Motor neuron (in vitro differentiated cells): ENCODE results near the gene TNNT1. TPM values are rescaled to one million over a fixed set of nuclear protein-coding genes. Genes with fewer than 3 reads are reported as not detected.
"Not testable (repeated sequence)": the region's sequence is repeated elsewhere in the genome, so short reads cannot be mapped to it uniquely, and the experiment has no call there.

Source experiments
- ATAC-seq, 8 experiments: fragments of 200-7000 bp; cut with Tn5 transposase; replicated peaks in 6 of 8; 2 replicates each; pipeline ENCODE4 v1.8.0; 2021; ENCODE audit warnings: mild to moderate bottlenecking in 8 of 8, moderate library complexity in 8 of 8
- H3K27ac ChIP-seq, 2 donors: fragments of 250-450 bp; sonication (Bioruptor Pico); 2 replicates each; pipeline ENCODE4 v1.9.0; 2021; ENCODE audit warnings: antibody characterized with exemption in 2 of 2, mild to moderate bottlenecking in 2 of 2, moderate library complexity in 1 of 2
- H3K4me1 ChIP-seq, 2 donors: fragments of 250-450 bp; sonication (Bioruptor Pico); replicated peaks in 1 of 2; 2 replicates each; pipeline ENCODE4 v1.6.1; 2021; ENCODE audit warnings: antibody characterized with exemption in 2 of 2, mild to moderate bottlenecking in 2 of 2, moderate library complexity in 1 of 2
- H3K4me3 ChIP-seq, 5 donors: fragments of 250-450 bp; sonication (Bioruptor Pico); 2 replicates each; pipeline ENCODE4 v1.9.0; 2021; ENCODE audit warnings: antibody characterized with exemption in 5 of 5, mild to moderate bottlenecking in 5 of 5, moderate library complexity in 4 of 5
- WGBS, 10 experiments: fragments of 450-650 bp; shearing (Covaris generic); methylation state at CpG; one replicate each; pipeline ENCODE4 v1.0.0; 2022; 5-methylcytosine and 5-hydroxymethylcytosine counted together
- in situ Hi-C, 9 experiments: fragments of 400-800 bp; cut with MboI; loops; one replicate each; pipeline ENCODE4 v1.15.0; 2021; ENCODE audit warnings: low sequenced_read_pairs in 9 of 9, low pct_unique_long_range_greater_than_20kb in 2 of 9; ENCODE audit not compliant: unreplicated experiment in 9 of 9
- total RNA-seq, 8 experiments: library from RNA; unstranded; fragments of 300-600 nt; gene quantifications; 2 replicates each; pipeline versions ENCODE4 v1.2.3 to v1.2.4, GENCODE V29; 2022

TNNT1 gene
- total RNA-seq, 8 experiments from 2014 or later = 1.2 to 36.8 (median 3.9) TPM

GRCh38 chr19:55161571-55162322 is 12.7 kb upstream of the TNNT1 start:
- 30 to 54% (median 48%) methylated on average over 4 to 13 of the region's 61 CpGs; no CpG with 5 or more reads in 5 of the 10 experiments for WGBS, 10 experiments
- Histone ChIP-seq H3K4me1 (peaks cover 0 to 9% of the 10 kb centered on the region in 2 donors), H3K4me3 (no peak overlapping the region), H3K27ac (no peak overlapping the region)
- in situ Hi-C loops = no loop called here
- ATAC-seq = no peak

DNA sequence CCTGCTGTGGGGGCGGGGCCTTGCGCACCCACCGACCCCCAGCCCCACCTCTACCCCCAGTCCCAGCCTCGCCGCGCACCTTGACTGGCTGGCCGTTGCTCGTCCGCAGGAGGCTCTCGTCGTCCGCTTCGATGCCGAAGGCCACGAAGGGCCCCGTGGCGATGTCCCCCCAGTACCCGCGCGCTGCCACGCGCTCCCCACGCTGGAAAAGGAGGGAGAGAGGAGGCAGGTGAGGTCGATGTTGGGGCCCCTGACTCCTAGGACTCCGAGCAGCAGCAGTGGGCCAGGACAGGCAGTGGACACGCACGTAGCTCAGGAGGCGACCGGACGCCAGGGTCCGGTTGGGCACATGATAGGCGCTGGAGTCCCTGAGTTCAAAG is 12.0 kb upstream of the TNNT1 start:
- Histone ChIP-seq H3K4me1 (peaks cover 0 to 9% of the 10 kb centered on the region in 2 donors), H3K27ac (no peak overlapping the region), H3K4me3 (no peak overlapping the region)
- no peak for ATAC-seq
- WGBS, 10 experiments = no CpG with 5 or more reads among the region's 32 CpGs
- in situ Hi-C loops = no loop called here

GRCh38 chr19:55160128-55160985 is 11.4 kb upstream of the TNNT1 start:
- H3K4me1 ChIP-seq = peaks cover 0 to 9% of the 10 kb centered on the region in 2 donors
- in situ Hi-C loops = no loop called here
- 0 to 100% (median 86%) methylated on average over 1 to 2 of the region's 33 CpGs; no CpG with 5 or more reads in 3 of the 10 experiments for WGBS, 10 experiments
- no peak overlapping the region for H3K4me3 ChIP-seq
- ATAC-seq = peak; percentile 53 to 86 (median 72)
- no peak overlapping the region for H3K27ac ChIP-seq

GRCh38 chr19:55158848-55159749 is 10.1 kb upstream of the TNNT1 start:
- H3K27ac ChIP-seq = no peak overlapping the region
- H3K4me1 ChIP-seq = peaks cover 0 to 9% of the 10 kb centered on the region in 2 donors
- peak in 7 of 8 experiments; percentile 6 to 76 (median 59) for ATAC-seq
- in situ Hi-C loops = no loop called here
- no peak overlapping the region for H3K4me3 ChIP-seq
- WGBS, 10 experiments = 0 to 100% (median 62%) methylated on average over 1 to 3 of the region's 18 CpGs; no CpG with 5 or more reads in 2 of the 10 experiments

DNA sequence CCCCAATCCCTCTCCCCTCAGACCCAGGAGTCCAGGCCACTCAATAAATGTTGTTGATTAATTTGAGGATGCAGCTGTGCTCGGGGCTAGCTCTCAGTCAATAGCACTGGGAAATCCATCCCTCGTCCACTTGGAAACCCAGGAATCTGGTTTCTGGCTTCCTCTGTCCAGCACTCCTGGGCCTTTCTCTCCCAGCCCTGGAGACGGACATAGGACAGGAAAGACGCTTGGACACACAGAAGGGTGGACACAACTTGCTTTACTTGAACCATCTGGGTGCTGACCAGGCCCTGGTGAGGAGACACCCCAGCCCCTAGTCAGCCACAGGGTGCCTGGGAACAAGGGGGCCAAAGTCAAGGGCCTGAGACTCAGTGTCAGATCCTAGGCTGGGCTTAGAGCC is 9.4 kb upstream of the TNNT1 start:
- WGBS, 10 experiments = 60 to 69% methylated on average over 1 to 2 of the region's 4 CpGs; no CpG with 5 or more reads in 8 of the 10 experiments
- Histone ChIP-seq H3K4me1 (peaks cover 0 to 9% of the 10 kb centered on the region in 2 donors), H3K27ac (no peak overlapping the region), H3K4me3 (no peak overlapping the region)
- ATAC-seq = no peak
- in situ Hi-C loops = no loop called here

- no peak for ATAC-seq
- Histone ChIP-seq H3K4me3 (peak within 1 kb of the TSS; percentile 27 to 44 (median 33)), H3K4me1 (peaks cover 0 to 9% of the 10 kb centered on the region in 2 donors), H3K27ac (no peak within 1 kb of the TSS)
- in situ Hi-C loops = no loop called here
- 47 to 56% methylated on average over 5 to 11 of the region's 39 CpGs; no CpG with 5 or more reads in 8 of the 10 experiments for WGBS, 10 experiments
These were observed 8.3 kb upstream of the TNNT1 start, which contains the start of gene TNNI3 for GRCh38 chr19:55157064-55157908. TSS of gene TNNI3 (minus strand) at chr19:55157732. CDS start at chr19:55157589, 143 bp downstream.

DNA sequence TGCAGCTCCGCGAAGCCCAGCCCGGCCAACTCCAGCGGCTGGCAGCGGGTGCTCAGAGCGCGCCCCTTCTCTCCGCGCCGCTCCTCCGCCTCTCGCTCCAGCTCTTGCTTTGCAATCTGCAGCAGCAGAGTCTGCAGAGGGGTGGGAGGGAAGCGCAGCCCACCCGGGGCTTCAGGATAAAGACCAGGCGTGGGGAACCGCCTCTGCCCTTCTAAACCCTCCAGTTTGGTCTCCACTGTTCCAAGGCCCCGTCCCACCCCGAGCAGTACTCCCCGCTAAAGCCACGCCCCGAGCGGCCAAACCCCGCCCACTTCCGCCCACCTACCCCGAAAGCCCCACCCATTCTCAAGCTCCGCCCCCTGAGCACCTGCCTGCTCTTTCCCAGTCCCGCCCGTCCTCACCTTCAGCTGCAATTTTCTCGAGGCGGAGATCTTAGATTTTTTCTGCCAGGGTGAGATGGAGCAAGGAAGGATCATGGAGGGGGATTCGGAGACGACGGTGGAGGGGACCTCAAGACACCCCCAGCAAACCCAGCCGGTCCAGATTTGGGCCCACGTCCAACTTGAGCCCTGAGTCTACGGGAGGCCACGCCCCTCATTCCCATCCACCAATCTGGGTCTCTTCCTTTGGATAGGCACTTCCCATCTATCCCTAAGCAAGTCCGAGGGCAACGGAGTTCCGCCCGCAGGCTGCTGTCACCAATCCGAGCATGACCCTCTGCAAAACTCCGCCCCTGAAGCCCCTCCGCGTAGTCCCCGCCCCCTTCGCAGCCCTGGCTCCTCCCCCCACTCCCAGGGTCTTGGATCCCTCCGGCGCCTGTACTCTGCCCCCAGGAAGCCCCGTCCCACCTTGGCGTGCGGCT is 7.4 kb upstream of the TNNT1 start:
- H3K27ac ChIP-seq = peak overlapping the region in 1 of 2 donors; percentile 1
- in situ Hi-C loops = no loop called here
- 6 to 30% (median 8%) methylated on average over 5 to 10 of the region's 52 CpGs; no CpG with 5 or more reads in 7 of the 10 experiments for WGBS, 10 experiments
- ATAC-seq = peak; percentile 4 to 83 (median 58)
- H3K4me3 ChIP-seq = peak overlapping the region; percentile 27 to 44 (median 33)
- H3K4me1 ChIP-seq = peaks cover 0 to 9% of the 10 kb centered on the region in 2 donors

GRCh38 chr19:55155784-55156183 is 6.8 kb upstream of the TNNT1 start:
- H3K27ac ChIP-seq = peak overlapping the region in 1 of 2 donors; percentile 1
- H3K4me1 ChIP-seq, in situ Hi-C loops, ATAC-seq: not testable (repeated sequence)
- WGBS, 10 experiments = 7 to 40% methylated on average over 1 to 2 of the region's 5 CpGs; no CpG with 5 or more reads in 8 of the 10 experiments
- H3K4me3 ChIP-seq = peak overlapping the region; percentile 27 to 44 (median 33)

- no peak for ATAC-seq
- Histone ChIP-seq H3K27ac (no peak overlapping the region), H3K4me3 (no peak overlapping the region), H3K4me1 (peaks cover 0 to 3% of the 10 kb centered on the region in 2 donors)
- in situ Hi-C loops = no loop called here
- 52 to 100% (median 71%) methylated on average over 1 to 11 of the region's 12 CpGs; no CpG with 5 or more reads in 1 of the 10 experiments for WGBS, 10 experiments
These were observed 4.8 kb upstream of the TNNT1 start for GRCh38 chr19:55153652-55154264.

GRCh38 chr19:55152017-55152416 is 3.0 kb upstream of the TNNT1 start:
- in situ Hi-C loops = no loop called here
- Histone ChIP-seq H3K4me1 (peaks cover 0 to 5% of the 10 kb centered on the region in 2 donors), H3K27ac (no peak overlapping the region), H3K4me3 (no peak overlapping the region)
- ATAC-seq = no peak
